ENCODE results near the gene HMCES.
"Not testable (repeated sequence)": the region's sequence is repeated elsewhere in the genome, so short reads cannot be mapped to it uniquely, and the experiment has no call there.

The HMCES gene

DNA sequence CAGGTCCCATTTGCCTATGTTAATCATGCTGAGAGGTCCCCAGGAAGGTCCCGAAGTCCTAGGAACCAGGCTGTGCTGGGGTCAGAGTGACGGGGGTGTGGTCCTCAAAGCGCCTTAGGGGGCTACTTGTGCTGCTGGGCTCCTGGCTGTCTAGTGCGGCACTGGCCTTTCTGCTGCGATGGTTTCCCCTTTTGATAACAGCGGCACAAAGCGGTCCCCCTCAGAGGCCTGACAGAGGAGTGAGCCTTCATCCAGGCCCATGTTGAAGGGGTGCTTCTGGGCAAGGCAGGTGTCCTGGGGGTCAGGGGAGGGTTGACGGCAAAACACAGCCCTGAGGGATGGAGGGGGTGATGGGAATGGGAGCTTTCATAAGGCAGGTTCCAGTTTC is 68.8 kb downstream of the HMCES start:
- no peak for TF ChIP-seq CTCF (IDR thresholded peaks at IDR 0.05; ENCODE audit: insufficient read depth, low read depth, low read length, missing control alignments)
- no peak overlapping the region for H3K4me3 ChIP-seq (ENCODE audit: low read depth, low read length)
- no peak for DNase-seq (ENCODE audit: low read depth)

DNA sequence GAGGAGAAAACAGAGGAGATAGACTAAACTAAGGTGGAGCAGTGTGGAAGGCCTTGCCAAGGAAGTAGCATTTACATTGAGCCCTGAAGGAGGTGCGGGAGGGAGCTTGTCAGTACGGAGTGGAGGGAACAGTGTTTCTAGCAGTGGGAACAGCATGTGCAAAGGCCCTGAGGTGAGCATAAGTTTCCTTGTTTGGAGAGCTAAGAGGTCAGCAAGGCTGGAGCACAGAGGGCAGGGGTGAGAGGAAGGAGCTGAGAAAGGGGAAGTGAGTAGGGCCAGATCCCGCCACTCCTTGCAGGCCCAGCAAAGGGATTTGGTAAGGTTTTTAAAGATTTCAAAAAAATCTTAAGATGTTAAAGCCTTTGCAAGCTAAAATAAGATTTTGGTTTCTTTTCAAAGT is 70.1 kb downstream of the HMCES start:
- TF ChIP-seq CTCF (IDR thresholded peaks at IDR 0.05; ENCODE audit: insufficient read depth, low read depth, low read length, missing control alignments), result no peak
- DNase-seq (ENCODE audit: low read depth), result no peak

GRCh38 chr3:129349169-129349568 is 70.5 kb downstream of the HMCES start:
- not testable (repeated sequence) for H3K4me3 ChIP-seq (ENCODE audit: low read depth, low read length); DNase-seq (ENCODE audit: low read depth)

More for the DNA sequence above, 70.1 kb downstream of the HMCES start:
- no peak overlapping the region for H3K4me3 ChIP-seq (ENCODE audit: low read depth, low read length)

GRCh38 chr3:129349791-129350190 is 71.1 kb downstream of the HMCES start:
- DNase-seq (ENCODE audit: low read depth), result no peak
- no peak for TF ChIP-seq CTCF (IDR thresholded peaks at IDR 0.05; ENCODE audit: insufficient read depth, low read depth, low read length, missing control alignments)
- H3K4me3 ChIP-seq (ENCODE audit: low read depth, low read length), result no peak overlapping the region

DNA sequence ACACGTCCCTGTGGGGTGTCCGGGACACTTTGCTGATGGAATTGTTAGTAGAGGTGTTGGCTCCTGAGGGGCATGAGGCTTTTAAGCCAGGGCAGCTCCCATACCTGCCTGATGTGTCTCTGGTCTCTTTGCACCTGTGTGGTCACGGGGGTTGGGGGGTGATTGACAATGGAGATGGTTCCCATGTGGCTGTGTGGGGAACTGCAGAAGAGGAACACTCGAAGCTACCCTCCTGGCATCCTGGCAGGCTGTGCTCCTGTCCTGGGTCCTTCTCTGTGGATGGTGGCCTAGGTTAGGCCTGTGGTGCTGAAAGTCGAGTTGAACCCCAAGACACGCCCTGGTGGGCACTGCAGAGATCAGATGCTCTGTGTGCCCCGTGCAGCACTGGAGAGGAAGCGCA is 73.4 kb downstream of the HMCES start:
- no peak overlapping the region for H3K4me3 ChIP-seq (ENCODE audit: low read depth, low read length)
- peak; percentile 25 for TF ChIP-seq CTCF (IDR thresholded peaks at IDR 0.05; ENCODE audit: insufficient read depth, low read depth, low read length, missing control alignments)
- DNase-seq (ENCODE audit: low read depth), result peak; percentile 8

GRCh38 chr3:129352650-129353588 is 74.2 kb downstream of the HMCES start:
- H3K4me3 ChIP-seq (ENCODE audit: low read depth, low read length), result no peak overlapping the region
- no peak for DNase-seq (ENCODE audit: low read depth)
- TF ChIP-seq CTCF (IDR thresholded peaks at IDR 0.05; ENCODE audit: insufficient read depth, low read depth, low read length, missing control alignments), result no peak

DNA sequence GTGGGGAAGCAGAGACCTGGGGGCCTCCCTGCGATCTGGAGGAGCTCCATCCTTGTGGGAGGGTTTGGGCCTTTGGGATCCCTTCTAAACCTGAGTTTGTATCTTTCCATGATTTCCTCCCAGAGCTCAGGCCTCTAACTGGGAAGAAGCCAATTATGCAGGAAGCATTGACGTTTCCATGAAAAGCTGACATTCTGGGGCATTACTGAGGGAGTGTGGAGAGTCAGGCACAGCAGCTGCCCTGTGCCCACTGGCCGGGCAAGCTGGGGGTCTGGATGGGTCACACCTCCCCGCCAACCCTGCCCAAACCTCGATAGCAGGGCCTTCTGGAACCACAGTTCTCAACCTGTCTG is 74.9 kb downstream of the HMCES start:
- H3K4me3 ChIP-seq (ENCODE audit: low read depth, low read length), result no peak overlapping the region
- DNase-seq (ENCODE audit: low read depth), result no peak
- TF ChIP-seq CTCF (IDR thresholded peaks at IDR 0.05; ENCODE audit: insufficient read depth, low read depth, low read length, missing control alignments), result no peak

Data from GM12865 (cell line).